ENCODE results near the gene TAS2R31. TPM values are rescaled to one million over a fixed set of nuclear protein-coding genes. Genes with fewer than 3 reads are reported as not detected.

TAS2R31 gene
- total RNA-seq, result 2.6 and 3.6 TPM in 2 replicates
- polyA plus RNA-seq, result 0.15 and 0.73 TPM in 2 replicates
- 0.18 and 0.26 TPM in 2 replicates for polyA plus RNA-seq (2012)
- not detected in 2 replicates for polyA minus RNA-seq (ENCODE audit: low replicate concordance)

- H3K4me1 ChIP-seq (ENCODE audit: control insufficient read depth, extremely low read depth, insufficient read depth, low read length), result no peaks in the 10 kb centered on the region
- H3K9me3 ChIP-seq (ENCODE audit: control insufficient read depth, insufficient read depth, low read depth, low read length), result no peaks in the 10 kb centered on the region
- H3K36me3 ChIP-seq (ENCODE audit: control insufficient read depth, insufficient read depth, low read length), result no peaks in the 10 kb centered on the region
- H3K4me2 ChIP-seq (ENCODE audit: extremely low read depth, insufficient read depth, low read length), result no peak within 1 kb of the TSS
- no peak within 1 kb of the TSS for H3K27ac ChIP-seq (ENCODE audit: insufficient read depth, low read length)
- H3K9ac ChIP-seq (ENCODE audit: insufficient read depth, low read length), result no peak within 1 kb of the TSS
- H4K20me1 ChIP-seq (ENCODE audit: control insufficient read depth, extremely low read depth, insufficient read depth, low read length), result no peaks in the 10 kb centered on the region
- no peak for DNase-seq (ENCODE audit: low read depth in 2 of 2)
- H2AFZ ChIP-seq (ENCODE audit: low read length), result no peak within 1 kb of the TSS
- H3K4me3 ChIP-seq (replicated peaks in 1 of 4; ENCODE audit: control extremely low read depth in 1 of 4, insufficient read depth in 1 of 4, low read depth in 3 of 4, low read length in 4 of 4), result no peak within 1 kb of the TSS
- H3K27me3 ChIP-seq (ENCODE audit: control insufficient read depth, insufficient read depth, low read length), result no peaks in the 10 kb centered on the region
- H3K79me2 ChIP-seq (ENCODE audit: control insufficient read depth, insufficient read depth, low read length), result no peaks in the 10 kb centered on the region
- TF ChIP-seq EZH2 (IDR thresholded peaks at IDR 0.05; ENCODE audit: low read length, missing control alignments) (no peak), CTCF (conservative IDR thresholded peaks at IDR 0.05 in 1 of 2, IDR thresholded peaks at IDR 0.05 in 1 of 2; ENCODE audit: low read depth in 1 of 2, low read length in 2 of 2) (no peak)
Observed at GRCh38 chr12:11031307-11031706, at the start of gene TAS2R31. TAS2R31 (minus strand) TSS chr12:11031407; CDS start chr12:11031335, 72 bp downstream.

GRCh38 chr12:11078246-11078645 is 47.0 kb upstream of the TAS2R31 start:
- Histone ChIP-seq H2AFZ (ENCODE audit: low read length) (no peak overlapping the region), H3K9ac (ENCODE audit: insufficient read depth, low read length) (no peak overlapping the region), H3K9me3 (ENCODE audit: control insufficient read depth, insufficient read depth, low read depth, low read length) (no peaks in the 10 kb centered on the region), H3K27me3 (ENCODE audit: control insufficient read depth, insufficient read depth, low read length) (no peaks in the 10 kb centered on the region), H4K20me1 (ENCODE audit: control insufficient read depth, extremely low read depth, insufficient read depth, low read length) (no peaks in the 10 kb centered on the region), H3K4me1 (ENCODE audit: control insufficient read depth, extremely low read depth, insufficient read depth, low read length) (no peaks in the 10 kb centered on the region), H3K36me3 (ENCODE audit: control insufficient read depth, insufficient read depth, low read length) (no peaks in the 10 kb centered on the region), H3K4me2 (ENCODE audit: extremely low read depth, insufficient read depth, low read length) (no peak overlapping the region), H3K27ac (ENCODE audit: insufficient read depth, low read length) (no peak overlapping the region), H3K79me2 (ENCODE audit: control insufficient read depth, insufficient read depth, low read length) (no peaks in the 10 kb centered on the region), H3K4me3 (replicated peaks in 1 of 4; ENCODE audit: control extremely low read depth in 1 of 4, insufficient read depth in 1 of 4, low read depth in 3 of 4, low read length in 4 of 4) (no peak overlapping the region)
- TF ChIP-seq CTCF (conservative IDR thresholded peaks at IDR 0.05 in 1 of 2, IDR thresholded peaks at IDR 0.05 in 1 of 2; ENCODE audit: low read depth in 1 of 2, low read length in 2 of 2) (no peak), EZH2 (IDR thresholded peaks at IDR 0.05; ENCODE audit: low read length, missing control alignments) (no peak)
- no peak for DNase-seq (ENCODE audit: low read depth in 2 of 2)

- Histone ChIP-seq H3K4me2 (ENCODE audit: extremely low read depth, insufficient read depth, low read length) (no peak overlapping the region), H3K4me1 (ENCODE audit: control insufficient read depth, extremely low read depth, insufficient read depth, low read length) (no peaks in the 10 kb centered on the region), H4K20me1 (ENCODE audit: control insufficient read depth, extremely low read depth, insufficient read depth, low read length) (no peaks in the 10 kb centered on the region), H3K27ac (ENCODE audit: insufficient read depth, low read length) (no peak overlapping the region), H3K36me3 (ENCODE audit: control insufficient read depth, insufficient read depth, low read length) (no peaks in the 10 kb centered on the region), H3K9me3 (ENCODE audit: control insufficient read depth, insufficient read depth, low read depth, low read length) (no peaks in the 10 kb centered on the region), H2AFZ (ENCODE audit: low read length) (no peak overlapping the region), H3K9ac (ENCODE audit: insufficient read depth, low read length) (no peak overlapping the region), H3K27me3 (ENCODE audit: control insufficient read depth, insufficient read depth, low read length) (no peaks in the 10 kb centered on the region), H3K79me2 (ENCODE audit: control insufficient read depth, insufficient read depth, low read length) (no peaks in the 10 kb centered on the region), H3K4me3 (replicated peaks in 1 of 4; ENCODE audit: control extremely low read depth in 1 of 4, insufficient read depth in 1 of 4, low read depth in 3 of 4, low read length in 4 of 4) (no peak overlapping the region)
- DNase-seq (ENCODE audit: low read depth in 2 of 2), result no peak
- TF ChIP-seq EZH2 (IDR thresholded peaks at IDR 0.05; ENCODE audit: low read length, missing control alignments), result no peak
- TF ChIP-seq CTCF (conservative IDR thresholded peaks at IDR 0.05 in 1 of 2, IDR thresholded peaks at IDR 0.05 in 1 of 2; ENCODE audit: low read depth in 1 of 2, low read length in 2 of 2), result no peak
Observed at GRCh38 chr12:11075642-11076041, 44.4 kb upstream of the TAS2R31 start.
